ENCODE measurements around the gene INPP5A.

The INPP5A gene

DNA sequence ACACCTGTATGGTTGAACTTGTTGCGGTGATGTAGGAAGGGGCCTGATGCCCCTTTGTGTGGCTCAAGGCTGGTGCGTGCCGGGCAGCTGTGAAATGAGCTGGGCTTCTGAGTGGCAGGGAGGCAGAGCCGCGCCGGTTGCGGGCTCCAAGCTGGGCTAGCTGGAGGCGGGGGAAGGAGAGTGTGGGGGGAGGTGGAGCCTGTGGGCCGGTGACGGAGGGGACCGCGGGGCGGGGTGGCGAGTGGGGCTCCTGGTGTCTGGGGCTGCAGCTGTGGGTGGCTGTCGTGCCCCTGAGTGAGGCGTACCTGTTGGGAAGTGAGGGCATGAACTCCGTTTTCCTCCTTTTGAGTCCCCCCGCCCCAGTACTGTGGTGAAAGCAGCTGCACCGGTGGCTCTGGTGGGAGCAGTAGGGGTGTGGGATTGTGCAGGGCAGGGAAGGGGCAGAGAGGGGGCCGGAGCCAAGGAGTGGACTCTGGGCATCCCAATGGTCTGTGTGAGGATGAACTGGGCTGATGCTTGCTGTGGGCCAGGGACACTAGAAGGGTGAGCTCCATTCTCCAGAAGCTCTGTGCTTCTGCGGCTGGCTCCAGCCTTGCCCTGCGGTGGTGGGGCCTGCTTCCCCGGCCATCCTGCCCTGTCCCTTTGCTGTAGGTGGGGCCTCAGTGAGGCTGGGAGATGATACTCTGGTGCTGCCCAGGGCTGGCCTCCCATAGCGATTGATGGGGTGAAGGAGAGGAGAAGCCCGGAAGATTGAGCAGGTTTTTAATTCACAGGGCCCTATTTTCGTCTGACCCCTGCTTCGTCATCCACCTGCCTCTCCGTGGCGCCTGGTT, 41.7 kb downstream of the INPP5A start:
- DNase-seq (ENCODE audit: low read depth in 2 of 2) = no peak

GRCh38 chr10:132580143-132580542, 42.6 kb downstream of the INPP5A start:
- no peak for DNase-seq (ENCODE audit: low read depth in 2 of 2)

DNA sequence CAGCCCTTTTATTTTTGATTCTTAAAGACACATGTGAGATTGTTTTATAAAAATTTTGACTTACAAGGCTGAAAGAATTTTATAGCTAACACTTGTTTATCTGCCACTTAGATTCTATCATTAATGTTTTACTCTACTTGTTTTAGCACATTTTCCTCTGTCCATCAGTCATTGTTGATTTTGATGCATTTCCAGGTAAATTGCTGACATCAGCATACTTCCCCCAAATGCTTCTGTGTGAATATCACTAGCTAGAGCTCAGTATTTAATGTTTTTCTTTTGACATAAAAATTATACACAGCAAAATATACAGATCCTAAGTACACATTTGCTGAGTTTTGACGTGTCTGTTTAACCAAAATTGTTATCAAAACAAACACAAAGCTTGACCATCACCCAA, 43.0 kb downstream of the INPP5A start:
- no peak for DNase-seq (ENCODE audit: low read depth in 2 of 2)

DNA sequence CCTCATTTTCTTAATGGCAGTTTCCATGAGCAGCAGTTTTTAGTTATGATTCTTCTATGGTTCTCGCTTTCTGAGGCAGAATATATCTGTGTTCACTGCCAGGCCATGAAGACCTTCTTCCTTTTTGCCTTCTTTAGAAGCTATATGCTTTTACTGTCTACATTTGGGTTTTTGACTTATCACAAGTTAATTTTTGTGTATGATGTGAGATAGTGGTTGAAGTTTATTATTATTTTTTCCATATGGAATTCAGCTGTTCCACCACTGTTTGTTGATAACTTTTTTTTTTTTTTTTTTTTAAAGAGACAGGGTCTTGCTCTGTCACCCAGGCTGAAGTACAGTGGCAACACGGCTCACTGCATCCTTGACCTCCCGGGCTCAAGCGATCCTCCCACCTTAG, 44.5 kb downstream of the INPP5A start:
- no peak for DNase-seq (ENCODE audit: low read depth in 2 of 2)

DNA sequence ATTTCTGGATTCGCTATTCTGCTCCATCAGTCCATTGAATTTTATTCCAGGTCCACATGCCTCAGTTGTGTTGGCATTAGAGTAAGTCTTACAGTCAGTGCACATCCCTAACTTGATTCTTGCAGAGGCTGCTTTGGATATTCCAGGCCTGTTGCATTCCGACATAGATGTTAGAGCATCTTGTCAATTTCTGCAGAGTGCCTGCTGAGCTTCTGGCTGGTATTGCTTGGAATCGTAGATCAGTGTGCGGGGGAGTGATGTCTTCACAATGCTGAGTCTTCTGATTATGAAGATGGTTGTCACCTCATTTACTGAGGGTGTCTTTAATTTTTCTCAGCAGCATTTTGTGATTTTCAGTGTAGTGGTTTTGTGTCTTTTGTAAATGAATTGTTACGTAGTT, 45.2 kb downstream of the INPP5A start:
- DNase-seq (ENCODE audit: low read depth in 2 of 2) = no peak

- no peak for DNase-seq (ENCODE audit: low read depth in 2 of 2)
Observed at GRCh38 chr10:132583456-132583855, 45.9 kb downstream of the INPP5A start.

- DNase-seq (ENCODE audit: low read depth in 2 of 2) = no peak
Observed at GRCh38 chr10:132584081-132584480, 46.5 kb downstream of the INPP5A start.

DNA sequence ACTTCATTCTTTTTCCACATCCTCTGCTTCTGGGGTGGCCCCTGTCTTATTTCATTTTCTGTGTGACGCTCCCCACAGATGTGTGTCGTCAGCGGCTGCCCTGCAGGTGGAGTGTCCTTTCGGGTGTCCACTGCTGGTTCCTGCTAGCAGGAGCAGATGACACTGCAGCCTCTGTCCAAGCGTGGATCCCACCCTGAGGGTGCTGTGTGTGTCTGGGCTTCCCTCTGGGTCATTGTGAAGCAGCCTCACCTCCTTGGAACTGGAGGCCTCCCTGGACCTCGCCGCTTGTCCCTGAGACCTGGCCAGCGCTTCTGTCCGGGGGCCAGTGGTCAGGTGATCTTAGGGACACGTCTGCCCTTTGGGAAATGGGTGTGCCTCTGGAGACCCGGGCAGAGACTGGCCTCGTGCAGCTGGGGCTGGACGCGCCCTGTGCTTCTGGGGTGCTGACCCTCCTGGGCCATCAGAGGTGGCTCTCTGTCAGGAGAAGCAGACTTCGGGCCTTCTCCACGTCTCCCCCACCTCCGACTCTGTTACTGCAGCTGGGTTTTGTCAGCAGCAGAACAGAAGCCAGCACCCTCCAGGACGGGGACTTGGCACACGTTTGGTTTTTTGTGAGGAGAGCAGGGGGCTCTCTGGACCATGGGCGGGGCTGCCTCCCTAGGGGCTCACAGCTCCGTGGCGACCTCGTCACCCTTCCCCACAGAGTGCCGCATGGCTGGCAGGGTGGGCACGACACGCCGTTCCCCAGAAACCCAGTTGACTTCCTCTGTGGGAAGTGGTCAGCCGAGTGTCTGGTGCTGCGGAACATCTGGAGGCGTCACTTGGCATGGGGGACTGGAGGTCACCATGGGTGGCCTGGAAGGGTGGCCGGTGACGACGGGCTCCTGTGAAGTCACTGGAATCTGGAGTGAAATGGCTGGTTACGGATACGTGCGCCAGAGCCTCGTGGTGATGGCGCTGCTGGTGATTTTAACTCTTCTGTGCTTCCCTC, 48.4 kb downstream of the INPP5A start:
- no peak for DNase-seq (ENCODE audit: low read depth in 2 of 2)

GRCh38 chr10:132586739-132587138, 49.2 kb downstream of the INPP5A start:
- DNase-seq (ENCODE audit: low read depth in 2 of 2) = no peak

GRCh38 chr10:132587175-132587574, 49.6 kb downstream of the INPP5A start:
- no peak for DNase-seq (ENCODE audit: low read depth in 2 of 2)

GRCh38 chr10:132588301-132589013, 50.9 kb downstream of the INPP5A start:
- no peak for DNase-seq (ENCODE audit: low read depth in 2 of 2)

DNA sequence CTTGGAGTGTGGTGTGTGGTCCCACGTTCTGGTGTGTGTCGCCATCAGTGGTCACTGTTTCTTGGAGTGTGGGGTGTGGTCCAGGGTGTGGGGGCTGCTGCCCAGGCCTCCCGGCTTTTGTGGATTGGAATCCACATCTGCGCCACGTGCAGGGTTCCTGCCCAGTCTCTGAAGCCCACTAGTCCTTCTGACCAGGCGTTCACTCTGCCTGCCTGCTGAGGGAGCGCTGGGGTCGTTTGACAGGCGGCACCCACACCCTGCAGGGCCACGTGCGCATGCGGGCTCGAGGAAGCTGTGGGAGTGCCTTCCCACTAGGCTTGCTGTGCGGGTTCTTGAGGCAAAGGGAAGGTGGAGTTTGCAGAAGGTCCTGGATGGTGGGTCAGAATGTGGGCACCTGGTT, 51.4 kb downstream of the INPP5A start:
- no peak for DNase-seq (ENCODE audit: low read depth in 2 of 2)

GRCh38 chr10:132589681-132590080, 52.1 kb downstream of the INPP5A start:
- no peak for DNase-seq (ENCODE audit: low read depth in 2 of 2)

- no peak for DNase-seq (ENCODE audit: low read depth in 2 of 2)
Observed at GRCh38 chr10:132590094-132590751, 52.6 kb downstream of the INPP5A start.

GRCh38 chr10:132590752-132591121, 53.1 kb downstream of the INPP5A start:
- DNase-seq (ENCODE audit: low read depth in 2 of 2) = no peak

DNA sequence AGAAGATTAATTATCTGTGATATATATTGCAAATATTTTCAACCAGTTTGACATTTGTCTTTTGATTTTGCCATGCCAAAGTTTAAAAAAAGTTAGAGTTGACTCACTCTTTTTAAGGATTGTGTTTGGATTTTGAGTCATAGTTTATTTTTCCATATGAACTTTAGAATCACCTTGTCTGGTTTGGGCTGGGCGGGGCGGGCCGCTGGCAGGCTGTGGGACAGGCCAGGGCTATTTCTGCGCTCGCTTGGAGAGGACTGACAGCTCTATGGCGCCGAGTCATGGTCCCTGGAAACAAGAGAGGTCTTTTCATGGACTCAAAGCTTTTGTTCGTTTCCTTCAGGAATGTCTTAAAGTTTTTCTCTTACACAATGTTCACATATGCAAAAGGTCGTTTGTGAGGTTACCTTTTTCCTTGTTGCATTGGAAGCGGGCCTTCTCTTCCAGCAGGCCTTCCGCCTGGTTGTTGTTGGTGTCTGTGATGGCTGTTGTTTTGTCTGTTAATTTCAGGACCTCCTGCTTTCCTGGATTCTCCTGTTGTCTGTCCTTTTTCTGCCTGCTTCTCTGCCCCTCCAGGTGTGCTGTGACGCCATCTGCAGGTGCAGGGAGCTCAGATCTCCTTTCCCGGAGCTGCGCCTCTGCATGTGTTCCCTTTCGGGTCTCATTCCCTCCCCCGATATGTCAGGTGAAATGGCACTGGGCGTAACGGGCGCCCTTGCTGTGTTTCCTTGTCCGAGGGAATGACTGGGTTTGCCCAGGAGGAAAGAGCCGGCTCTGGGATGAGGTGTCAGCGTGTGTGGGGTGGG, 53.8 kb downstream of the INPP5A start:
- no peak for DNase-seq (ENCODE audit: low read depth in 2 of 2)

- no peak for DNase-seq (ENCODE audit: low read depth in 2 of 2)
Observed at GRCh38 chr10:132592790-132593383, 55.3 kb downstream of the INPP5A start.

DNA sequence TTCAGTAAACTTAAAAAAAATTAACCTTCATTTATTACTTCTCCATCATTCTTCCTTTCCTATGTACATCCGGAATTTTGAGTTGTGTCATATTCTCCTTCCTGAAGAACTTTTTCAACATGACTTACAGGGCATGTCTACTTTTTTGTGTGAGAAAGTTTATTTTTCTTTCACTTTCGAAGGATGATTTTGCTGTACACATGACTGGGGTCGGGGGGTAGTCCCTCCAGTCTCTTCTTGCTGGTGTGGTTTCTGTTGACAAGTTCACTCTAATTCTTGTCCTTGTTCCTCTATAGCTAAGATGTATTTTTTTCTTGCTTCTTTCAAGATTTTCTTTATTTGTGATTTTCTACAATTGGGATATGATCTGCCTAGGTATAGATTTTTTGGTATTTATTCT, 55.8 kb downstream of the INPP5A start:
- DNase-seq (ENCODE audit: low read depth in 2 of 2) = no peak

DNA sequence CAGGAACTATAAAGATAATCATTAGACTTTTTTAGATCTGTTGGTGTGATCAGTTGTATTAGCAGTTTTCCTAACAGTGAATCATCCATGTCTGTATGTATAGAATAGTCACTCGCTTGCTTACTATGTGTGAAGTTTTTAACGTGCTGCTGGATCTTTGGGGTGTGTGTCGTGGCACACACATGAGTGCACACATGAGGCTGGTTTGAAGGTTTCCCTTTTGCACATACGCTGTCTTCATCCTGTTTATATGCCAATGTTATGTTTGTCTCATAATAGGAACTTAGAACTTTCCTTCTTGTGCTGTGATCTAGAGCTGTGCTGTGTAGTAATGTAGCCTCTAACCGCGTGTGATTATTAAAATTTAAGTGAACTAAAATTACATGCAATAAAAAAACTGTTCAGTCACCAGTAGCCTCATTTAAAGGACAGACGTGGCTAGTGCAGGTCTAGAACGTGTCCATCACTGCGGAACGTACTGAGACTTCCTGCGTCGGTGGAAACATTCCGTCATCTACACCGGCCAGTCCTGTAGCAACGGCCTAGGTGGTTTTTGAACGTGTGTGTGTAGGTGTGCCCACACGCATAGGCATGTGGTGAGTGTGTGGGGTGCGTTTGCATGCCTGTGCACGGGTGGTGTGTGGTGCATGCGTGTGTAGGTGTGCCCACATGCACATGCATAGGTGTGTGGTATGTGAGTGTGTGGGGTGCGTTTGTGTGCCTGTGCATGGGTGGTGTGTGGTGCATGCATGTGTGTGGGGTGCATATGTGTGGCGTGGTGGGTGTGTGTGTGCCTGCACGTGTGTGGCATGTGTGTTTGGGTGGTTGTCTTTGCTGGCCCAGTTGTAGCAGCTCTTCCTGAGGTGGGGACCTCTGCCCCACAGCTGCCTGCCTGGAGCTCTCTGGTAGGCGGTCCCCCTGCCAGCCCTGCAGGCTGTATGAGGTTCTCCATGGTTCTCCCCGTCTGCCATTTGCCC, 56.6 kb downstream of the INPP5A start:
- DNase-seq (ENCODE audit: low read depth in 2 of 2) = no peak
